ENCODE data around the gene TTC17. TPM values are rescaled to one million over a fixed set of nuclear protein-coding genes. Genes with fewer than 3 reads are reported as not detected.

The TTC17 gene
- total RNA-seq, 1 donor from 2014 or later, result 105 TPM

DNA sequence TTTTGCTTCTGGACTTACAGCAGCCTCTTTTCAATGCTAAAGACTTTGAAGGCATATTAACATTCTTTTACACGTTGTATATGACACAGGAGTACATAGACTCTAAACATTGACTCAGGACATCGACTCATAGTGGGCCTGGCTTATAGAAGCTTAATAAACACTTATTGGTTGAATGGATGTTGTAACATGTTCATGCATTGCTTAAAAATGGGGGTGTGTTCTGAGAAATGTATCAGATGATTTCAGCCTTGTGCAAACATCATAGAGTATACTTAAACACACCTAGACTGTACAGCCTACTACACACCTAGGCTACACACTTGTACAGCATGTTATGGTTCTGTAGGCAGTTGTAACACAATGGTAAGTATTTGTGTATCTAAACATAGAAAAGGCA is 17.9 kb downstream of the TTC17 start:
- no peak for DNase-seq
- ATAC-seq, result peak; percentile 93 to 96
- H3K27ac ChIP-seq, result no peak overlapping the region

DNA sequence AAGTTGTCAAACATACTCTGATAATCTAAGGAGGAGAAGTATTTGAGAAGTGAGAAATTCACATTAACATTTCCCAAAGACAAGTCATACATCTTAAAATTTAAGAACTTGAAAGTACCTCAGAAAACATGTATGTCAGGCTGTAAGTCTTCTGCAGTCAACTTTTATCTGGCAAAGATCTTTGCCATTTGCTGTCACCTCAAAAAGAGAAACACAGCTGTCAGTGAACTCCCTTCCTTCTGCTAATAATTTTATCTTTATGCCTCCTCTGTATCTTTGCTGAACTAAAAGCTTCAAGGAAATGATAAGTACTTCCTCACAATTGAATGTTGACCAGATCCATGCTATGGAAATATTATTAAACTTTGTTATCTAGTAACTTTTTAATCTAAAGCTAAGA is 18.7 kb downstream of the TTC17 start:
- no peaks in the 10 kb centered on the region for H3K27me3 ChIP-seq (ENCODE audit: low read depth)
- no peak for DNase-seq
- no peak overlapping the region for H3K4me3 ChIP-seq
- H3K4me1 ChIP-seq, result no peaks in the 10 kb centered on the region
- peaks cover 13% of the 10 kb centered on the region for H3K36me3 ChIP-seq
- TF ChIP-seq, protein P1, sequence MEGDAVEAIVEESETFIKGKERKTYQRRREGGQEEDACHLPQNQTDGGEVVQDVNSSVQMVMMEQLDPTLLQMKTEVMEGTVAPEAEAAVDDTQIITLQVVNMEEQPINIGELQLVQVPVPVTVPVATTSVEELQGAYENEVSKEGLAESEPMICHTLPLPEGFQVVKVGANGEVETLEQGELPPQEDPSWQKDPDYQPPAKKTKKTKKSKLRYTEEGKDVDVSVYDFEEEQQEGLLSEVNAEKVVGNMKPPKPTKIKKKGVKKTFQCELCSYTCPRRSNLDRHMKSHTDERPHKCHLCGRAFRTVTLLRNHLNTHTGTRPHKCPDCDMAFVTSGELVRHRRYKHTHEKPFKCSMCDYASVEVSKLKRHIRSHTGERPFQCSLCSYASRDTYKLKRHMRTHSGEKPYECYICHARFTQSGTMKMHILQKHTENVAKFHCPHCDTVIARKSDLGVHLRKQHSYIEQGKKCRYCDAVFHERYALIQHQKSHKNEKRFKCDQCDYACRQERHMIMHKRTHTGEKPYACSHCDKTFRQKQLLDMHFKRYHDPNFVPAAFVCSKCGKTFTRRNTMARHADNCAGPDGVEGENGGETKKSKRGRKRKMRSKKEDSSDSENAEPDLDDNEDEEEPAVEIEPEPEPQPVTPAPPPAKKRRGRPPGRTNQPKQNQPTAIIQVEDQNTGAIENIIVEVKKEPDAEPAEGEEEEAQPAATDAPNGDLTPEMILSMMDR (IDR thresholded peaks at IDR 0.05), result no peak
- H3K9me3 ChIP-seq, result no peaks in the 10 kb centered on the region
- intact Hi-C loops (cut with DNase I), result no loop called here
- ATAC-seq, result no peak
- H3K27ac ChIP-seq, result no peak overlapping the region

More for the DNA sequence above, 17.9 kb downstream of the TTC17 start:
- peaks cover 19% of the 10 kb centered on the region for H3K36me3 ChIP-seq
- H3K4me3 ChIP-seq, result no peak overlapping the region
- H3K9me3 ChIP-seq, result no peaks in the 10 kb centered on the region
- no peaks in the 10 kb centered on the region for H3K4me1 ChIP-seq
- intact Hi-C loops (cut with DNase I), result no loop called here
- TF ChIP-seq, protein P1 (IDR thresholded peaks at IDR 0.05), result no peak
- H3K27me3 ChIP-seq (ENCODE audit: low read depth), result no peaks in the 10 kb centered on the region

DNA sequence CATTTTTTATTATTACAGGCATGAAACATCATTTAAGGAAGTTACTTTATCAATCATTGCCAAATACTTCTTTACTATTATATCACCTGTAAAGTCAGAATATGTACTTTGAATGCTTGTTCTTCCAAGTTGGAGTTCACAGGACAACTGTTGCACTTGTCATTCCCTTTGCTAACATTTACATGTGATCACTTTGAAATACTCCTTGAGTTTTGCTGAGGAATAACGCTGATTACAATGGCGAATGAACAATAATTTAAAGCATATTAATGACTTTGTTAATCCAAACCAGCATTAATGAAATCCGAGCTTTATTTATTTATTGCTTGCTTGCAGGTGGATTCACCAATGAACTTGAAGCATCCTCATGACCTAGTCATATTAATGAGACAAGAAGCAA is 20.2 kb downstream of the TTC17 start:
- intact Hi-C loops (cut with DNase I), result no loop called here
- ATAC-seq (no peak), DNase-seq (no peak)
- Histone ChIP-seq H3K4me1 (no peaks in the 10 kb centered on the region), H3K4me3 (no peak overlapping the region), H3K27me3 (ENCODE audit: low read depth) (no peaks in the 10 kb centered on the region), H3K9me3 (no peaks in the 10 kb centered on the region), H3K27ac (no peak overlapping the region), H3K36me3 (peaks cover 21% of the 10 kb centered on the region)
- TF ChIP-seq, protein P1 (IDR thresholded peaks at IDR 0.05), result no peak

DNA sequence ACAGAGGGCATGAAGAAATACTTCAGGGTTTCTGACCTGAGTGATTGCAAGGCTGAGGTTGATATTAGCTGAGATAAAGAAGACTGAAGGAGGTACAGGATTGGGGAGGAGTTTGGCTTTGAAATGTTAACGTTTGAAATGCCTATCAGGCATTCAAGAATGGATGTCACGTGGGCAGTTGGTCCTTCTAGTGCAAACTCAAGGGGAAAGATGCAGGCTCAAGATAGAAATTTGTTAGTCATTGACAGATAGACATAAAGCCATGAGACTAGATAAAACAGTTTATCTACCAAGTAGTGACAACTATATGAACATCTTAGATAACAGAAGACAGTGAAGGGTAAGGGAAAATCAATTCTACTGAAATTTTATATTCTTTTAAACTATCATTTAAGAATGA is 23.1 kb downstream of the TTC17 start:
- H3K27me3 ChIP-seq (ENCODE audit: low read depth), result no peaks in the 10 kb centered on the region
- intact Hi-C loops (cut with DNase I), result no loop called here
- ATAC-seq (no peak), DNase-seq (no peak)
- no peak overlapping the region for H3K4me3 ChIP-seq
- no peak overlapping the region for H3K27ac ChIP-seq
- no peaks in the 10 kb centered on the region for H3K9me3 ChIP-seq
- H3K36me3 ChIP-seq, result peaks cover 26% of the 10 kb centered on the region
- no peaks in the 10 kb centered on the region for H3K4me1 ChIP-seq
- TF ChIP-seq, protein P1 (IDR thresholded peaks at IDR 0.05), result no peak

DNA sequence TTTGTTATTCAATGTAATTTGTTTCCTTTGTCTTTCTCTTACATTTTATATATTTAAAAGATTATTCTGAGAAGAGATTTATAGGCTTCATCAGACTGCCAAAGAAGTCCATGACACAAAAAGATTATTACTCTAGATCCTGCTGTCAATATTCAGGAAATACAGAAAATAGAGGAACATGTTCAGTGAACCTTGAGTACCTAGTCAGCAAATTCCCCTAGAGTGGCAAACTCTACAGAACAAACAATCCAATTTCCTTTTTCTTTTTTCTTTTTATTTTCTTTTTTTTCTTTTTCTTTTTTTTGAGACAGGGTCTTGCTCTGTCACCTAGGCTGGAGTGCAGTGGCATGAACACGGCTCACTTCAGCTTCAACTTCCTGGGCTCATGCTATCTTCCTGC is 23.9 kb downstream of the TTC17 start:
- intact Hi-C loops (cut with DNase I), result no loop called here
- no peak for ATAC-seq

More for the DNA sequence above, 23.9 kb downstream of the TTC17 start:
- Histone ChIP-seq H3K4me1 (no peaks in the 10 kb centered on the region), H3K4me3 (no peak overlapping the region), H3K9me3 (no peaks in the 10 kb centered on the region), H3K27me3 (ENCODE audit: low read depth) (no peaks in the 10 kb centered on the region), H3K36me3 (peaks cover 30% of the 10 kb centered on the region), H3K27ac (no peak overlapping the region)
- TF ChIP-seq, protein P1 (IDR thresholded peaks at IDR 0.05), result no peak
- DNase-seq, result no peak
